HG03558 (cell line): ENCODE results near the gene GPC5.
"Not testable (repeated sequence)": the region's sequence is repeated elsewhere in the genome, so short reads cannot be mapped to it uniquely, and the experiment has no call there.

Experiments used
- ATAC-seq: cut with Tn5 transposase; IDR thresholded peaks from one replicate; pipeline ENCODE4 v1.9.1; 2021; ENCODE audit warnings: moderate number of reproducible peaks; ENCODE audit not compliant: unreplicated experiment; ENCODE audit errors: extremely low read depth

Gene GPC5

GRCh38 chr13:91809161-91809560, 410.7 kb downstream of the GPC5 start:
- ATAC-seq: no peak

- ATAC-seq: no peak
Measured at GRCh38 chr13:91813253-91813652, 414.8 kb downstream of the GPC5 start.

DNA sequence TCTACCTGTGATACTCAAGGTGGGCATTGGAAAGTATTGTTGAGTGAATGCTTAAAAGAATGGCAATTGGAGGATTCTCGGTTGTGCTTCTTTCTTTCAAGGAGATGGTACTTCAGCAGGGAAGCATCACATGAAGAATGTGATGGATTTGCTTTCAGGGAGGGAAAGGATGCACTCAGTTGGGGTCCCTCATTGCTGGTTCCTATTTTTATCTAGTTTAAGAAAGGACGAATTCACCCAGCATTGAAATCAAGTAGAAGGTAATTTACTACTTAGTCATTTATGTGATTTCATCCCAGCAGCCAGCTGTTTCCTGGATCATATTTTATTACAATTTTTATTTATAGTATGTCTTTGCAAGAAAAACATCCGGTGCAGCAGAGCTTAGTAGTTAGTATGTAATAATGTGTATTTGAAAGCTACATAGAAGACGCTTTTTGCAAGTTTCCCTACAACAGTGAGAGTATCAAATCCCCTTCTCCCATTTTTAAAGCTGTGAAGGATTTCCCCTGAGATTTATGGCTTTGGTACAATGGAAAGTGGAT, 417.9 kb downstream of the GPC5 start:
- no peak for ATAC-seq

- no peak for ATAC-seq
Measured at GRCh38 chr13:91817250-91817649, 418.8 kb downstream of the GPC5 start.

DNA sequence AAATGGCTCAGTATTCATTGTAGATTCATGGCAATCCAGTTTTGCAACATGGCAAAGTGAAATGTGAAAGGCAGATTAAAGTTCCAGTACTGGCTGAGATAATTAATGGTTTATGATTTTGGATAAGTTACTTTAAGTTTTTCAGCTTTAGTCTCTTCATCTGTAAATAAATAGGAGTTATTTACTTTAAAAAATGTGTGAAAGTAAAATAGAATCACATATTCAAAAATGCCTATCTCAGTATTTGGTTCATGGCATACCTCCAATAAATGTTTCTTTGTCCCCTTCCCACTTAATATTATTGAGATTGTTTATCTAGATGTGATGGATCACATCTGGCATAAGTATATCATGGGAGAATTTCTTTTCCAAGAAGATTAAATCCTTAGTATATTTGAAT, 426.0 kb downstream of the GPC5 start:
- ATAC-seq: no peak

DNA sequence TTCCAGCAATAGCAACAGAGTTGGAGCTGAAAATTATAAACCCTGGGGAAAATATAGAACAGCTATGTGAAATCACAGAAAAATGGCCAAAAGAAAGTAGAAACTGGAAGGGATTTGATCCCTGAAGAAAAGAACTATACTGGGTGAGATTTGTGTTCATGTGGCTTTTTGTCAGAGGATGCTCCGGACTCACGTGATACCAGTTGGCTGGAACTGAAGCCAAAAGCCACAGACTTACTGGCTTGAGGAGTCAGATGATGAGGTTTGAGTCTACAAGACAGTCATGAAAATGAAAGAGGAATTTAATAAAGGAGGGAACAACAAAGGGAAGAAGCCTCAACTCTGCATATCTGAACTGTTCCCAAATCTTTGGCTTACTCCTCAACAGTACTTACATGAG, 427.1 kb downstream of the GPC5 start:
- ATAC-seq: no peak

- ATAC-seq: no peak
Measured at GRCh38 chr13:91836553-91836952, 438.1 kb downstream of the GPC5 start.

DNA sequence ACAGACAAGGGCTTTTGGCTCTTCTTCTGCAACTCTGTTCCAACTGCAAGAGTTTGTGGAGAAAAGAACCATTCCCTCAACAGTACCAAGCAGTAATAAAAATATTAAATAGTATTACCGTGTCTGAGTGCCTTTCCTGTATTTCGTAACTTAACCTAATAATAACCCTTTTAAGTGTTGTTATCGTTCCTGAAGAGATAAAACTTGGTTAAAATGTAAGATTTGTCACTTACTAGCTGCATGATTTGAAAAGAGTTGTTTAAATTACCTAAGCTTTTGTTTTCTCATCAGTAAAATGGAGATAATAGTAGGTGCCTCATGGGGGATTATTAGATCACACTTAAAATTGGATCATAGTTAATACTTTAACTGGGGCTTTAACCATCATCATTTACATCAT, 447.2 kb downstream of the GPC5 start:
- ATAC-seq: no peak

DNA sequence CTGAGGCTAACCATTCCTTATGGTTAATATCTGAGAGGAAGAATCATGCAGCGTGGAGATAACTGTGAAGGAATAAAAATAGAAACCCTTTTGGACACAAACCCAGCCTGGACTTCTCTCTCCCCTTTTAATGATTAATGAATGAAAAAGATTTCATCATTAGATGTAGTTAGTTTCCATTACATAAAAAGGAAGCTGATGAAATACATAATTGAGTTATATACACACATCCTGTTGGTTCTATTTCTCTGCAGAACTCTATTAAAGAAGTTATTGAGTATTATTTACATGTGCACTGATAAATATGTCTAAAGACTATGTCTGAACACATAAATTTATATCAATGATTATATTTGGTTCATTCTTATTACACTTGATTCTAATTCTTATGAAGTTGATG, 465.3 kb downstream of the GPC5 start:
- no peak for ATAC-seq

- ATAC-seq: no peak
Measured at GRCh38 chr13:91868351-91868750, 469.9 kb downstream of the GPC5 start.

GRCh38 chr13:91878491-91878890, 480.1 kb downstream of the GPC5 start:
- no peak for ATAC-seq

- no peak for ATAC-seq
Measured at GRCh38 chr13:91879360-91879759, 480.9 kb downstream of the GPC5 start.

- ATAC-seq: no peak
Measured at GRCh38 chr13:91882918-91883317, 484.5 kb downstream of the GPC5 start.

- ATAC-seq: no peak
Measured at GRCh38 chr13:91889641-91890040, 491.2 kb downstream of the GPC5 start.

DNA sequence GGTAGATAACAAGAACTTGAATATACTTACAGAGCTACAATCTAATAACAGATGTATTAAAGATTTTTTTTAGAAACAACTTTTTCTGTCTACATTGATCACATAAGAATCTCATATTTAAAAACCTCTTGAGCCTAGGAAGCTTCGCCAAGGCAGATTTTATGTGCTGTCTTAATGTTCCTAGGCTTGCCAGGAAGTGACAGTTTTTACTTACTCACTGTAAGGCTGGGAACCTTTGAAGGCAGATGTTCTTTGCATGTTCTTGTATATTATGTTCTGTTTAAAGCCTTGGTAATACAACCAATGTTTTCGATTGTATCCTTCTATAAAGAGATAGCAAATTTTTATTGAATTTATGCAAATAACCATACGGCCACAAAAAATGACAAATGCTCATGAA, 492.7 kb downstream of the GPC5 start:
- no peak for ATAC-seq

- no peak for ATAC-seq
Measured at GRCh38 chr13:91893040-91893439, 494.6 kb downstream of the GPC5 start.

- ATAC-seq: no peak
Measured at GRCh38 chr13:91894316-91894715, 495.9 kb downstream of the GPC5 start.

DNA sequence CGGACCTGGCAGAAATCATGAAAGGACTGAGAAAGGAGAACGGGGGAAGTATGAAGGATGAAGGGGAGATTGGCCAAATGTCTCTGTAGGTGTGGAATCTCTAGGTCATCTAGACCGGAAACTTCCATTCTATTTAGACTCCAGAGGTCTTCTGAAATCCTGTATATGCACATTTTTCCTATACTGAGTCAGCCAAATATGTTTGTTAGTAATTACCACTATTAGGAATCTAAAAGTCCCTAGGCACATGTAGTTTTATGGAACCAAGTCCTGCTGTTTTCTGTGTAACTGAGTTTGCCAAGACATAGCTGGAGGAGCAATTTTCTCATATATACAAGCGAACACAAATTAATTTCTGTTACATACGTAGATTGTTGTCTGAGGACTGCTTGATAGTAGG, 498.1 kb downstream of the GPC5 start:
- ATAC-seq: no peak

- not testable (repeated sequence) for ATAC-seq
Measured at GRCh38 chr13:91898986-91899385, 500.6 kb downstream of the GPC5 start.

DNA sequence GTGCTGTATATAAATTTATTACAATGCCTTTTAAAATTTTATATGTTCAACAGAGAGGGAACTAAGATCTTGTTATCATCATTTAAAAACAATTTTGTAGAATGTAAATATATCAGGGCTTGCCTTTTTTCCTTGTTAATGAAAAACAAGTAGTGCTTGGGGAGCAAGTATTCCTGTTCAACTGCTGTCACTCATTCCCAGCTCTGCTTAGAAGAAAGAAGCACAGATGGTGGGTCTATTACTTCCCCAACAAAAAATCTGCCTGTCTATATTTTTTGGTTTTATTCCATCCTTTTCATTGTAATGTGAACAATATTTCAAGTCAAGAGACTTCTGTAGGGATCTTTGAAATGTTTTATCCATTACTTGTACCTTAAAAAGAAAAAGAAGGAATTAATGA, 503.9 kb downstream of the GPC5 start:
- ATAC-seq: no peak

GRCh38 chr13:91904005-91904404, 505.6 kb downstream of the GPC5 start:
- peak; percentile 82 for ATAC-seq

DNA sequence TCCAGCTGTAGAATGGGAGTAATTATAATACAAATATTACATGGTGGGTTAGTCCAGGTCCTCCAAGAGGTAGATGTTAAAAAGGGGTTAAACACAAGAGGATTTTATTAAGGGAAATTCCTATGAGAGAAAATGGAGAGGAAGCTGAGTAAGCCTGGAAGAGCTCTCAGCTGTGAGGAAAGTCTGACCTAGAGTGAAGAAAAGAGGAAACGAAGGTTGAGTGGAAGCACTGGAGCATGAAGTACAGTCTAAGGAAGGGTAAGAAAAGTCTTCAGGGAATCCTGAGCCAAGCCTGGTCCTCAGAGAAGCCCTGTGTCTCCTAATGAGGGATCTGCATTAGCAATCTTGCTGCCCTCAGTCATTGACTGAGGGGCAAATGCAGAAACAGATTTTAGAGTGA, 506.2 kb downstream of the GPC5 start:
- no peak for ATAC-seq

DNA sequence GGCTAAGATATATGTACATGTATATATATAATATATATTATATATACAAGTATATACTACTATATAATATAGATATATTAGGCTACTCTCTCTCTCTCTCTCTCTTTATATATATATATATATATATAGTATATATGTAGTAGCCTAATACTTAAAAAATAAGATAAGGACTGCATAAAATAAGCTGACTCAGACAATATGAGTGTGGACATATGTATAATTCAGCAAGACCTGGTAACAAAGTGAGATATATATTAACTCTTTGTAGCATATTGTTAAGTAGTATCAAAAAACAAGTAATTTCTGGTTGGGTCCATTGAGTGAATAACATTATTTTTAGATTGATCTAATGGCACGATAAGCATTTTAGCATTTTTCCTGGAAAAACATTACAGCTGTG, 509.0 kb downstream of the GPC5 start:
- ATAC-seq: no peak
